Smooth muscle cell (in vitro differentiated cells): Measurements from ENCODE around the gene ZNF382. TPM values are rescaled to one million over a fixed set of nuclear protein-coding genes. Genes with fewer than 3 reads are reported as not detected.

Experiments used
- DNase-seq: peaks from one replicate; lab custom pipeline; 2025; ENCODE audit not compliant: unreplicated experiment; lab: John Stamatoyannopoulos, UW
- H2AFZ ChIP-seq: fragments of 200-600 bp; sonication (generic); 2 replicates; pipeline ENCODE4 v1.6.0; 2016; ENCODE audit warnings: antibody characterized with exemption, low read depth, mild to moderate bottlenecking
- H3F3A ChIP-seq: fragments of 200-600 bp; sonication (generic); 2 replicates; pipeline ENCODE4 v1.6.0; 2017; ENCODE audit warnings: antibody characterized with exemption, low read depth
- H3K27ac ChIP-seq: fragments of 200-600 bp; sonication (generic); 2 replicates; pipeline ENCODE4 v1.5.1; 2016; ENCODE audit warnings: low read depth, mild to moderate bottlenecking
- H3K27me3 ChIP-seq: fragments of 200-600 bp; sonication (generic); 2 replicates; pipeline ENCODE4 v1.6.1; 2016; ENCODE audit warnings: low read depth, mild to moderate bottlenecking
- H3K36me3 ChIP-seq: fragments of 200-600 bp; sonication (generic); 2 replicates; pipeline ENCODE4 v1.5.1; 2016; ENCODE audit warnings: low read depth
- H3K4me1 ChIP-seq: fragments of 200-600 bp; sonication (generic); 2 replicates; pipeline ENCODE4 v1.5.1; 2016; ENCODE audit warnings: low read depth
- H3K4me2 ChIP-seq: fragments of 200-600 bp; sonication (generic); 2 replicates; pipeline ENCODE4 v1.6.0; 2016; ENCODE audit warnings: mild to moderate bottlenecking
- H3K4me3 ChIP-seq: fragments of 200-600 bp; sonication (generic); 2 replicates; pipeline ENCODE4 v1.5.1; 2016; ENCODE audit warnings: mild to moderate bottlenecking
- H3K79me2 ChIP-seq: fragments of 200-600 bp; sonication (generic); 2 replicates; pipeline ENCODE4 v1.6.0; 2016; ENCODE audit warnings: low read depth, mild to moderate bottlenecking
- H3K9ac ChIP-seq: fragments of 200-600 bp; sonication (generic); 2 replicates; pipeline ENCODE4 v1.6.0; 2016; ENCODE audit warnings: low read depth
- H3K9me3 ChIP-seq: fragments of 200-600 bp; sonication (generic); replicated peaks from 2 replicates; pipeline ENCODE4 v1.5.1; 2016; ENCODE audit warnings: low read depth
- H4K20me1 ChIP-seq: fragments of 200-600 bp; sonication (generic); 2 replicates; pipeline ENCODE4 v1.6.0; 2016; ENCODE audit warnings: low read depth
- WGBS: methylation state at CpG from one replicate; pipeline ENCODE4 v1.1.7; 2016; ENCODE audit warnings: low lambda C conversion rate; 5-methylcytosine and 5-hydroxymethylcytosine counted together
- polyA plus RNA-seq: library from polyadenylated mRNA; unstranded; fragments of >200 nt; fragmentation: Nextera tagmentation; extraction: Ambion mirVana; gene quantifications from 2 replicates; pipeline ENCODE4 v1.2.1, GENCODE V29; 2016
- total RNA-seq: library from RNA; depleted of rRNA; stranded (reverse); fragments of >200 nt; gene quantifications from 2 replicates; pipeline ENCODE4 v1.2.3, GENCODE V29; 2014
- TF ChIP-seq, protein P1 (sequence below): fragments of 200-600 bp; sonication (generic); IDR thresholded peaks from 2 replicates; pipeline ENCODE4 v1.5.1; 2017; ENCODE audit warnings: borderline replicate concordance, mild to moderate bottlenecking, antibody characterized with exemption; ENCODE audit not compliant: insufficient read depth, poor library complexity, severe bottlenecking

The ZNF382 gene
- total and polyA plus RNA-seq, 2 experiments from 2014 or later, result 3.0 to 8.9 TPM

DNA sequence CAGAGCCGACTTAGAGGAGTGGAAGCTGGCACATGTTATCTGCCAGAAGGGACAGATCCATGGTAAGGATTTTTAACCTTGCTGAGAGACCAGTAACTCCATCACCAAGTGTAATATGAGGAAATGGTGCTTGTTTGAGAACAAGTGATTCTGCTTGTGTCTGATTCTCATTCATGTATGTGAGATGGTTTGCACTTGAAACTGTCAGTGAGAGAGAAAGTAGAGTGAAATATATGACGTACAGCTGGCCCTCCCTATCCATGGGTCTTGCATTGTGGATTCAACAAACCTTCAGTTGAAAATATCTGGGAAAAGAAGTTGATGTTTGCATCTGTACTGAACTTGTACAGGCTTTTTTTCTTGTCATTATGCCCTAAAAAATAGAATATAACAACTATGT lies 63.5 kb downstream of the ZNF382 start:
- Histone ChIP-seq H3K79me2 (peaks cover 46% of the 10 kb centered on the region), H3K4me3 (no peak overlapping the region), H3F3A (no peaks in the 10 kb centered on the region), H3K27ac (no peak overlapping the region), H3K4me1 (no peaks in the 10 kb centered on the region), H3K36me3 (peaks cover 6% of the 10 kb centered on the region), H3K27me3 (no peaks in the 10 kb centered on the region), H3K9me3 (no peaks in the 10 kb centered on the region), H3K4me2 (peak overlapping the region; percentile 37), H4K20me1 (no peaks in the 10 kb centered on the region), H3K9ac (no peak overlapping the region), H2AFZ (no peak overlapping the region)
- 91% methylated on average over 2 of the region's 2 CpGs for WGBS
- no peak for DNase-seq
- TF ChIP-seq, protein P1, sequence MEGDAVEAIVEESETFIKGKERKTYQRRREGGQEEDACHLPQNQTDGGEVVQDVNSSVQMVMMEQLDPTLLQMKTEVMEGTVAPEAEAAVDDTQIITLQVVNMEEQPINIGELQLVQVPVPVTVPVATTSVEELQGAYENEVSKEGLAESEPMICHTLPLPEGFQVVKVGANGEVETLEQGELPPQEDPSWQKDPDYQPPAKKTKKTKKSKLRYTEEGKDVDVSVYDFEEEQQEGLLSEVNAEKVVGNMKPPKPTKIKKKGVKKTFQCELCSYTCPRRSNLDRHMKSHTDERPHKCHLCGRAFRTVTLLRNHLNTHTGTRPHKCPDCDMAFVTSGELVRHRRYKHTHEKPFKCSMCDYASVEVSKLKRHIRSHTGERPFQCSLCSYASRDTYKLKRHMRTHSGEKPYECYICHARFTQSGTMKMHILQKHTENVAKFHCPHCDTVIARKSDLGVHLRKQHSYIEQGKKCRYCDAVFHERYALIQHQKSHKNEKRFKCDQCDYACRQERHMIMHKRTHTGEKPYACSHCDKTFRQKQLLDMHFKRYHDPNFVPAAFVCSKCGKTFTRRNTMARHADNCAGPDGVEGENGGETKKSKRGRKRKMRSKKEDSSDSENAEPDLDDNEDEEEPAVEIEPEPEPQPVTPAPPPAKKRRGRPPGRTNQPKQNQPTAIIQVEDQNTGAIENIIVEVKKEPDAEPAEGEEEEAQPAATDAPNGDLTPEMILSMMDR, result no peak

DNA sequence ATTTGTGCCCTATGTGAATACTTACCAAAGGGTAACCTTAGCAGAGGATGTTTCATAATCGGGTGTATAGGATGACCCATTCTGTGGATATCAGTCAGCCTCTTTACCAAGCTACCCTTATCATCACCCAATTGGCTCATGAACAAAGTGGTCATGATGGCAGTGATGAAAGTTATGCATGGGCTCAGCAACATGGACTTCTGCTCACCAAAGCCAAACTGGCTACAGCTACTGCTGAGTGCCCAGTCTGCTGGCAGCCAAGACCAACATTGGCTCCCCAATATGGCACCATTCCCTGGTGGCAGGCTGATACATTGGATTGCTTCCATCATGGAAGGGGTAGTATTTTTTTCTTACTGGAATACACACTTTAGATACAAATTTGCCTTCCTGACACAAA lies 67.3 kb downstream of the ZNF382 start:
- 95% methylated on average over 1 of the region's 1 CpG for WGBS
- Histone ChIP-seq H3F3A (no peaks in the 10 kb centered on the region), H3K27ac (no peak overlapping the region), H3K36me3 (no peaks in the 10 kb centered on the region), H3K4me3 (no peak overlapping the region), H3K9ac (no peak overlapping the region), H3K27me3 (no peaks in the 10 kb centered on the region), H3K79me2 (peaks cover 31% of the 10 kb centered on the region), H3K9me3 (no peaks in the 10 kb centered on the region), H2AFZ (no peak overlapping the region), H4K20me1 (no peaks in the 10 kb centered on the region), H3K4me2 (no peak overlapping the region), H3K4me1 (no peaks in the 10 kb centered on the region)
- no peak for DNase-seq
- TF ChIP-seq, protein P1, result no peak

DNA sequence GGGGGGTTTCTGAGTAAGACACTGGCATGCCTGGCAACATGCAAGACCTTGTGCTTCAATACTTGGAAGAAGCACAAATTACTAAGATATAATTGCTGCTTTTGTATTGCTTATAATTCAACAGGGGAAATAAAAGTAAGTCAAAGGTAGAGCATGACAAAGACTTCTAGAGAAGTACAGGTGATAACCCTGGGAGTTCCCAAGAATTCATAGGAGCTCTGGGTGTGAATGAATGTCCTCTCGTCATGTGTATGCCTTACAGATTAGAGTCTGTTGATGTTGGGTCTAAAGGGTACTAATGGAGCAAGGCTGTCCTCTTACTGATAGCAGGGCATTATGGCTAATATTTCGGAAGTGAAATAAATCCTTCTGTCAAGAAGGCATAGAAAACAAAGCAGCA lies 69.1 kb downstream of the ZNF382 start:
- no peaks in the 10 kb centered on the region for H4K20me1 ChIP-seq
- H3K9me3 ChIP-seq, result no peaks in the 10 kb centered on the region
- peaks cover 4% of the 10 kb centered on the region for H3K36me3 ChIP-seq
- H3K4me1 ChIP-seq, result no peaks in the 10 kb centered on the region
- peaks cover 19% of the 10 kb centered on the region for H3K79me2 ChIP-seq
- H3K4me3 ChIP-seq, result no peak overlapping the region
- H3K27me3 ChIP-seq, result no peaks in the 10 kb centered on the region
- no peak overlapping the region for H2AFZ ChIP-seq
- DNase-seq, result no peak
- no peak overlapping the region for H3K9ac ChIP-seq
- no peak overlapping the region for H3K4me2 ChIP-seq
- no peak overlapping the region for H3K27ac ChIP-seq
- TF ChIP-seq, protein P1, result no peak
- WGBS, result 98% methylated on average over 2 of the region's 2 CpGs
- no peaks in the 10 kb centered on the region for H3F3A ChIP-seq

DNA sequence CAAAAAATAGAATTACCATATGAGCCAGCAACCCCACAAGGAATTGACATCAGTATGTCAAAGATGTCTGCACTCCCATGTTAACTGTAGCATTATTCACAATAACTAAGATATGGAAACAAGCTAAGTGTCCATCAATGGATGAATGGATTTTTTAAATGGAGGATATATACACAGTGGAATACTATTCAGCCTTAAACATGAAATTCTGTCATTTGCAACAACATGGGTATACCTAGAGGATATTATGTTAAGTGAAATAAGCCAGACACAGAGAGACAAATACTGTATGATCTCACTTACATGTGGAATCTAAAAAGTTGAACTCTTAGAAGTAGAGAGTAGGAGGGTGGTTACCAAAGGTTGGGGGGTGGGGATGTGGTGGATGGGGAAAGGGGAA lies 74.3 kb downstream of the ZNF382 start:
- Histone ChIP-seq H3K9ac (no peak overlapping the region), H3K4me1 (no peaks in the 10 kb centered on the region), H3K27ac (no peak overlapping the region), H3F3A (no peaks in the 10 kb centered on the region), H3K9me3 (no peaks in the 10 kb centered on the region), H4K20me1 (no peaks in the 10 kb centered on the region), H3K36me3 (peaks cover 7% of the 10 kb centered on the region), H3K4me3 (no peak overlapping the region), H2AFZ (no peak overlapping the region), H3K4me2 (no peak overlapping the region), H3K27me3 (no peaks in the 10 kb centered on the region), H3K79me2 (no peaks in the 10 kb centered on the region)
- no peak for DNase-seq
- TF ChIP-seq, protein P1, result no peak
